HepG2 (cell line): Measurements from ENCODE around the gene GLRX5. TPM values are rescaled to one million over a fixed set of nuclear protein-coding genes. Genes with fewer than 3 reads are reported as not detected.
A peak's percentile ranks its signal among the peaks of the same experiment; 100 is the strongest.

Experiments
- ISL2 ChIP-seq: sonication (generic); formaldehyde crosslinking; IDR thresholded peaks from 2 replicates; pipeline ENCODE4 v1.5.0; 2020; ENCODE audit warnings: missing genetic modification reagents
- LCORL ChIP-seq, 2 experiments: fragments of 450-650 bp in 1 of 2; sonication (generic) in 1 of 2; formaldehyde crosslinking in 1 of 2; IDR thresholded peaks; 2 replicates each; pipeline versions ENCODE4 v1.5.0 to v1.6.1; 2017 to 2020; ENCODE audit warnings: antibody characterized with exemption in 1 of 2, missing genetic modification reagents in 1 of 2
- MED1 ChIP-seq: sonication (generic); formaldehyde crosslinking; IDR thresholded peaks from 2 replicates; pipeline ENCODE4 v1.4.0; 2020; ENCODE audit warnings: missing genetic modification reagents
- MEF2D ChIP-seq: sonication (generic); formaldehyde crosslinking; IDR thresholded peaks from 2 replicates; pipeline ENCODE4 v1.5.1; 2020; ENCODE audit warnings: mild to moderate bottlenecking, missing genetic modification reagents
- TEF ChIP-seq: sonication (generic); formaldehyde crosslinking; IDR thresholded peaks from 2 replicates; pipeline ENCODE4 v1.5.0; 2020; ENCODE audit warnings: missing genetic modification reagents
- U2AF2 ChIP-seq: fragments of 200-400 bp; formaldehyde crosslinking; IDR thresholded peaks from 2 replicates; pipeline ENCODE4 v1.6.1; 2017; ENCODE audit warnings: low read depth, mild to moderate bottlenecking, low read length
- ZNF318 ChIP-seq: sonication (generic); formaldehyde crosslinking; IDR thresholded peaks from 2 replicates; pipeline ENCODE4 v1.4.0; 2020; ENCODE audit warnings: mild to moderate bottlenecking, missing genetic modification reagents
- ZNF543 ChIP-seq: sonication (generic); formaldehyde crosslinking; IDR thresholded peaks from 2 replicates; pipeline ENCODE4 v1.4.0; 2020; ENCODE audit warnings: mild to moderate bottlenecking, missing genetic modification reagents
- ZNF574 ChIP-seq: sonication (generic); formaldehyde crosslinking; IDR thresholded peaks from 2 replicates; pipeline ENCODE4 v1.4.0; 2020; ENCODE audit warnings: missing genetic modification reagents
- polyA plus RNA-seq, 8 experiments: library from polyadenylated mRNA; depleted of rRNA in 3 of 8; stranded (reverse) in 7 of 8; unstranded in 1 of 8; fragments of >200 nt; fragmentation: Illumina TruSeq in 4 of 8; extraction: Trizol in 4 of 8; gene quantifications; 2 replicates each; pipeline versions ENCODE4 v1.2.1 to v1.2.3, GENCODE V29; 2011 to 2016; ENCODE audit warnings: low read depth in 4 of 8, missing spikeins in 1 of 8, mixed read lengths in 1 of 8; ENCODE audit not compliant: insufficient read depth in 1 of 8
- total RNA-seq, 5 experiments: library from RNA; depleted of rRNA; stranded (reverse); fragments of >200 nt; fragmentation: Illumina TruSeq; extraction: Trizol; gene quantifications; 2 replicates each; pipeline ENCODE4 v1.2.3, GENCODE V29; 2016; ENCODE audit warnings: low read depth in 1 of 5

Gene GLRX5
- total and polyA plus RNA-seq, 2 of the 13 experiments (the other 11 are each of a cell fraction or from before 2014, with no cell fraction given): 122 to 146 TPM

GRCh38 chr14:95549656-95550585, 15.1 kb downstream of the GLRX5 start (continued):
- TF ChIP-seq ZNF318 (CRISPR knock-in tag): no peak
- TF ChIP-seq ZNF574 (CRISPR knock-in tag): peak; percentile 80
- peak; percentile 71 for TF ChIP-seq MEF2D (CRISPR knock-in tag)
- TF ChIP-seq ZNF543 (CRISPR knock-in tag): peak; percentile 79; the same call in 1 of the 2 replicates
- peak; percentile 69 for TF ChIP-seq ISL2
- peak; percentile 96 for TF ChIP-seq MED1 (CRISPR knock-in tag)
- no peak for TF ChIP-seq U2AF2
- no peak for TF ChIP-seq LCORL (IDR thresholded peaks at IDR 0.05)
- peak; percentile 95 for TF ChIP-seq LCORL (CRISPR knock-in tag; IDR thresholded peaks at IDR 0.05)
- no peak for TF ChIP-seq TEF
